ENCODE results near the gene CEACAM21. TPM values are rescaled to one million over a fixed set of nuclear protein-coding genes. Genes with fewer than 3 reads are reported as not detected.

CEACAM21 gene
- total RNA-seq, 8 experiments from 2014 or later: 0.14 to 1.3 TPM; not detected in 6

Other genes with a start within 250 kb of the CEACAM21 start
- gene TGFB1, start 222.2 kb upstream of the CEACAM21 start, total RNA-seq: 10 to 100 TPM in 3 of 8 experiments, 1 to 10 TPM in 4, under 1 TPM in 1; 0.71 to 42.7 (median 4.8) TPM
- 10 to 100 TPM in 2 of 8 experiments, 1 to 10 TPM in 6; 4.6 to 15.3 (median 6.3) TPM for gene B9D2, start 212.0 kb upstream of the CEACAM21 start, total RNA-seq
- 10 to 100 TPM in 2 of 8 experiments, 1 to 10 TPM in 6; 4.8 to 17.6 (median 6.4) TPM for gene TMEM91, start 199.6 kb upstream of the CEACAM21 start, total RNA-seq
- 10 to 100 TPM; 14.9 to 61.8 (median 35.6) TPM for gene EXOSC5, start 178.8 kb upstream of the CEACAM21 start, total RNA-seq
- gene BCKDHA, start 178.3 kb upstream of the CEACAM21 start, total RNA-seq: 10 to 100 TPM; 17.8 to 46.4 (median 35.4) TPM
- gene B3GNT8, start 148.8 kb upstream of the CEACAM21 start, total RNA-seq: 1 to 10 TPM in 4 of 8 experiments, under 1 TPM in 4; 0.50 to 3.1 (median 1.4) TPM
- 10 to 100 TPM; 26.5 to 47.4 (median 33.7) TPM for gene DMAC2, start 136.3 kb upstream of the CEACAM21 start, total RNA-seq
- under 1 TPM in 3 of 8 experiments, not detected in 5; 0.21 to 0.62 (median 0.37) TPM for gene ERICH4, start 133.0 kb upstream of the CEACAM21 start, total RNA-seq
- under 1 TPM in 2 of 8 experiments, not detected in 6; 0.31 to 0.47 TPM for gene CEACAM4, start 50.9 kb downstream of the CEACAM21 start, total RNA-seq
- gene CEACAM7, start 112.1 kb downstream of the CEACAM21 start, total RNA-seq: under 1 TPM in 3 of 8 experiments, not detected in 5; 0.13 to 0.28 (median 0.21) TPM
- gene CEACAM5, start 132.5 kb downstream of the CEACAM21 start, total RNA-seq: 1 to 10 TPM in 1 of 8 experiments, under 1 TPM in 2, not detected in 5; 0.13 to 1.0 (median 0.19) TPM
- under 1 TPM in 5 of 8 experiments, not detected in 3; 0.05 to 0.56 (median 0.14) TPM for gene CEACAM6, start 179.4 kb downstream of the CEACAM21 start, total RNA-seq
- gene CEACAM3, start 220.4 kb downstream of the CEACAM21 start, total RNA-seq: 1 to 10 TPM in 2 of 8 experiments, under 1 TPM in 1, not detected in 5; 0.25 to 1.4 (median 1.3) TPM